Measurements from ENCODE around the gene PNMA8A. TPM values are rescaled to one million over a fixed set of nuclear protein-coding genes. Genes with fewer than 3 reads are reported as not detected.

Gene PNMA8A, protein sequence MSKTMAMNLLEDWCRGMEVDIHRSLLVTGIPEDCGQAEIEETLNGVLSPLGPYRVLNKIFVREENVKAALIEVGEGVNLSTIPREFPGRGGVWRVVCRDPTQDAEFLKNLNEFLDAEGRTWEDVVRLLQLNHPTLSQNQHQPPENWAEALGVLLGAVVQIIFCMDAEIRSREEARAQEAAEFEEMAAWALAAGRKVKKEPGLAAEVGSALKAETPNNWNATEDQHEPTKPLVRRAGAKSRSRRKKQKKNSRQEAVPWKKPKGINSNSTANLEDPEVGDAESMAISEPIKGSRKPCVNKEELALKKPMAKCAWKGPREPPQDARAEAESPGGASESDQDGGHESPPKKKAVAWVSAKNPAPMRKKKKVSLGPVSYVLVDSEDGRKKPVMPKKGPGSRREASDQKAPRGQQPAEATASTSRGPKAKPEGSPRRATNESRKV
- total RNA-seq: 3.7 and 3.9 TPM in 2 replicates

DNA sequence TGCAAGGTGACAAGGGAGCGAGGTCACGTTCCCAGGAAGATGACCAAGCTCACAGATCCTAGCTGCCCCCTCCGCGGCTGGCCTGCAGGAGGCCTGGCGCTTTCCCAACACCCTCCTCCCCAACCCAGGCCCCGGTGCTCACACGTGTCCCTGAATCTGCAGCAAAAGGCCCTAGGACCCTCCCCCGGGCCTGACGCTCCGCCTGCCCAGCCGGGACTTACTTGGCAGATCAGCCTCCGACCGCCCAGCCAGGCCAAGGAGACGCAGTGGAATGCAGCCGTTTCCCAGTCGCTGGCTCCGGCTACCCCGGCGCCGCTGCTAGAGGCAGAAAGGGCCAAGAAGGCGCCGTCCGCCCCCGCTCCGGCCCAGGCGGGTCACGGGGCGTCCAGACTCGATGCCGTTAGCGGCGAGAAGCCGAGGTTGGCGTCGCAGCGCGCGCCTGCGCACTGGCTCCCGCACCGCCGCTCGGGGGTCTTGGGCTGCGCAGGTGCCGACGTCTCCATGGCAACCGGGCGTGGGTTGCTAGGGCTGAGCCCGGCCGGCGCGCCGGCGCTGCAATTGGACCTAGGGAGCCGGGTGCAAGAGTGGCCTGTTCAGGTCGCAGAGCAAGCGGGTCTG, at the start of gene PNMA8A:
Gene PNMA8A, minus strand, starts transcription at position 448 of the 618 bp plus-strand sequence. CDS start 528 bp downstream, outside the sequence.

DNA sequence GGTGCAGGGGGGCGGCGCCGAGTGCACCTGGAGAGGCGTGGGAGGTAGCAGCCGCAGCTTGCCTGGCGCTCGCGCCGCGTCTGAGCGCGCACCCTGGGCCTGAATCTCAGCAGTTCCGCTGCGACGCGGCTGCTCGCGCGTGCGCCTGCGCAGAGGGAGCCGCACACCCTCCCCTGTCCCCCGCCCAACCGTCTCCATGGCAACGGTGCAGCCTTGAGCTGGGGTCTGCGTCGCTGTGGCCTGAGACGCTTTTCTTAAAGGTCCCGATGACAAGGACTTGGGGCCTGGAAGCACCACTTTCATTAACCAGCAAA, 24.4 kb upstream of the PNMA8A start, which contains the start of gene PNMA8B:
Gene PNMA8B, minus strand, starts transcription at position 82 of the 314 bp plus-strand sequence. CDS start 402 bp downstream, outside the sequence.

DNA sequence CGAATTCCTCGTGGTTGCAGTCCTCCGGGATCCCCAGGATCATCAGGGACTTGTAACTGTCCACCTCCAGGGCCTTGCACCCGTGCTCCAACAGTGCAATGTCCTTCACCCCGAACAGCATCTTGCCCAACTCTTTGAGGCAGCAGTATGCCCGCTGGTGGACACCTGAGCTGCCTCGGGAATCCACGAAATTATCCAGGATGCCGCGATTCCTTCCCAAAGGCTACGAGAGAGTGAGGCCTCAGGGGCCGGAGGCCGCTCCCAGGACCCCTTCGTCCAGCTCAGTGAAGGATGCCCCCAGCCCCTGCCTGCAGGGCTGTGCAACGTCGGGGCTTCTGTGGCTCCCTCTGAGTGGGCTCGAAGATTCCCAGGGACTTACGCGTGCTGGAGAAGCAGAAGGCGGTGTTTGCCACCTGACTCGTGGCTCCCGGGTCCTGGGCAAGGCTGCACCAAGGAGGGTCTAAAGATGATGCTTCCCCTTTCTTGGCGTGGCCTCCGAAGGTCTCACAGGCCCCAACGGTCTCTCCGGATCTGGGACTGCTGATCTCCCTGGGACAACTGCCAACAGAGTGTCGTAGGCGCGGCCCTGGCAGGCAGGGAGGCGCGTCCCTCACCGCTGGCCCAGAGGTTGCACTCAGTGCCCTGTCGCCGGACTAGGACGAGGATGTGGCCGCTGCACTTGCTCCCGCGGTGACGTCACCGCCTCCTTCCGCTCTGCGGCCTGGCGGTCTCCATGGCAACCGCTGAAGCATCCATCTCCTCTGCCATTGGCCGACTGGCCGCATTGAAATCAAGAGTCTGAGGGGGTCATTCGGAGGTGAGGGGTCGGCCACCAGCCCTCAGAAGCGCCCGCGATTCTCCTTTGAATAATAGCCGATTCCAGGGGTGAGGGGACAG, 42.9 kb downstream of the PNMA8A start, which contains the start of gene PNMA8C:
Gene PNMA8C, minus strand, starts transcription at position 698 of the 897 bp plus-strand sequence. Its CDS starts 577 bp downstream, at position 121.

Other genes with a start within 250 kb of the PNMA8A start
- gene IGFL1, start 241.8 kb downstream of the PNMA8A start, total RNA-seq: not detected in 2 replicates
- gene HIF3A, start 174.5 kb downstream of the PNMA8A start, total RNA-seq: 9.1 and 10.7 TPM in 2 replicates
- gene PPP5C, start 124.5 kb downstream of the PNMA8A start, total RNA-seq: 109 and 119 TPM in 2 replicates
- gene CCDC8, start 58.0 kb downstream of the PNMA8A start, total RNA-seq: 28.2 and 30.1 TPM in 2 replicates
- gene PNMA8C, start 42.6 kb downstream of the PNMA8A start, total RNA-seq: 0.15 and 0.50 TPM in 2 replicates
- gene PNMA8B, start 24.3 kb upstream of the PNMA8A start, total RNA-seq: 0.67 and 0.74 TPM in 2 replicates
- gene CALM3, start 129.8 kb upstream of the PNMA8A start, total RNA-seq: 259 and 274 TPM in 2 replicates
- 7.6 and 9.1 TPM in 2 replicates for gene PTGIR, start 153.5 kb upstream of the PNMA8A start, total RNA-seq
- not detected in 2 replicates for gene GNG8, start 164.6 kb upstream of the PNMA8A start, total RNA-seq
- 0.89 and 1.8 TPM in 2 replicates for gene DACT3, start 189.6 kb upstream of the PNMA8A start, total RNA-seq
- gene PRKD2, start 245.6 kb upstream of the PNMA8A start, total RNA-seq: 15.8 and 17.8 TPM in 2 replicates

Measured in bronchus fibroblast of lung (primary cell).